A673 (cell line): ENCODE results near the gene WNK2.

Source experiments
- CTCF ChIP-seq: fragments of 300-800, 200-600 bp; sonication (generic); conservative IDR thresholded peaks from 2 replicates; pipeline ENCODE4 v1.5.1; 2017; ENCODE audit warnings: low read depth, mild to moderate bottlenecking, antibody characterized with exemption, low read length, moderate library complexity, mixed read lengths
- EZH2 ChIP-seq: fragments of 200-600 bp; sonication (generic); IDR thresholded peaks from 2 replicates; pipeline ENCODE4 v1.6.1; 2017; ENCODE audit warnings: borderline replicate concordance, low read depth, mild to moderate bottlenecking, mixed read lengths, antibody characterized with exemption, low read length; ENCODE audit not compliant: poor library complexity, severe bottlenecking

- no peak for TF ChIP-seq CTCF
- TF ChIP-seq EZH2 = no peak
Measured at GRCh38 chr9:93256878-93257807, 73.2 kb downstream of the WNK2 start.
